Hematopoietic multipotent progenitor cell treated with erythropoietin and hydrocortisone succinate and interleukin-3 and kit ligand, for 15 days (in vitro differentiated cells): ENCODE data around the gene WDR83.
"Not testable (repeated sequence)": the region's sequence is repeated elsewhere in the genome, so short reads cannot be mapped to it uniquely, and the experiment has no call there.

Experiments used
- DNase-seq: peaks from one replicate; pipeline ENCODE4 v3.0.0-alpha.2; 2015; ENCODE audit warnings: low spot score

WDR83 gene

DNA sequence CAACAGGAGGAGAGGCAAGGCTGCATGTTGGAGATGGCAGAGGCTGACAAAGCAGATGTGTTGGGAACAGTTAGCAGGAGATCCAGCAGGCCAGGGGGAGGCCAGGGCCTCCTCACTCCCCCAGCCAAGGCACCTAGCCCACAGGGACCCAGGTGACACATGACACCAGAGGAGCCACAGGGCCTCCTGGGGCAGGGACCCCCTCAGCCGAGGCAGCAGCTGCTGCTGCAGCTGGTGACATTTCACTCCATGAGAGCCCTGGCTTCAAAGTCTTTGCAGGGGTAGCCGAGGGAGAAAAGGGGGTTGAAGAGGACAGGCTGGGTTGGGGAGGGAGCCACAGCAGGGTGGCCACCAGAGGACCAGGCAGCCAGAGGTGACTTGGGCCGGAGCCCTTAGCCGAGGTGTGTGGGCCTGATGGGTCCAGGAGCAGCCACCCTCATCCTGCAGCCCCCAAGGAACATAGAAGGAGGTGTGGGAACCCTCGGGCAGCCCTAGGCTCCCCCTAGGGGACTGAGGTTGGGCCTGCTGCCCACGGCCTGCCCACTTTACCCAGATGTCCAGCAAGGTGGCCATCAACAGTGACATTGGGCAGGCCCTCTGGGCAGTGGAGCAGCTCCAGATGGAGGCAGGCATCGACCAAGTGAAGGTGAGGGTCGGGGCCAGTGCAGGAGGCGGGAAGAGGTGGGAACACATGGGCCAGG is 21.0 kb downstream of the WDR83 start, which contains the start of gene GNG14:
Gene GNG14, plus strand, starts transcription at position 503 of the 701 bp plus-strand sequence. Its CDS starts 51 bp downstream, at position 554.
- DNase-seq, result no peak

DNA sequence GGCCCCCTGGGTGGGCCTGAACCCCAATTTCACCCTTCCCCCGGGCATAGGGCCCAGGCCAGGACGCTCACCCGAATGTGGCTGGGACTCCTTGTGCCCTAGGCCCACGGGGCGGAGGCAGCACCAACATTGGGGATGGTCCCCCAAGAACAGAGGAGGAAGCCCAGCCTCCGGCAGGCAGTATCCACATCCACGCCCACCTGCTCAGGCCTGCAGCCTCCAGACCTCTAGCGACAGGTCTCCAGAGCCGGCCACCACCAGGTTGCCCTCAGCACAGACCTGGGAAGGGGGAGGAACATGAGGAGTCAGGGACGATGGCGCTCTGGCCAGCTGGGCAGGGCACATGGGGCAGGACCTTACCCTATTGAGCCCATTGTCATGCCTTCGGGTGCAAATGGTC is 22.4 kb downstream of the WDR83 start:
- no peak for DNase-seq

DNA sequence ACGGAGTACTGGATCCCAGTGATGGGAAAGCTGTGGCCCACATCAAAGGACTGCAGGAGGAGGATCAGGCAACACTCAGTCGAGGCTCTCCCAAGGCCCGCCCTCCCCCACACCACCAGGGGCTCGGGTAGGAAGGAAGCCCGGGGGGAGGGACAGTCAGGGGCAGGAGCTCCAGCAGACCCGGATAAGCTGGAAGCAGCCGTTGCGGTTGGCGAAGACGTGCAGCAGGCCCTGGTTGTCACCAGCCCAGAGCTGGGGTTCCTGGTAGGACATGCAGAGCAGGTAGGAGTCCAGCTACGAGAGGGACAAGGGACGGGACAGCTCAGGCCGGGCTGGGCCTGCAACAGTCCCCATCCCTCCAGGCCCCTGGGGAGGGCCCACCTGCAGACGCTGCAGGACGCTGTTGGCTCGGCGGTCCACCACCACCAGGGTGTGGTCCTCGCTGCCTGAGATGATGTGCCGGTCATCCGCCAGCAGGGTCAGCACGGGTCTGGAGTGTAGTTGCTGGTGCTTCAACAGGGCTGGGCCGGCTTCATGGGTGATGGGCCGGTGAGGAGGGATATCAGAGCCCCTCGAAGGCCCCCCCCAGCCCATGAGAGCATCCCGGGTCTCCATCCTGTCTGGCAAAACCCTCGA is 23.1 kb downstream of the WDR83 start:
- no peak for DNase-seq

DNA sequence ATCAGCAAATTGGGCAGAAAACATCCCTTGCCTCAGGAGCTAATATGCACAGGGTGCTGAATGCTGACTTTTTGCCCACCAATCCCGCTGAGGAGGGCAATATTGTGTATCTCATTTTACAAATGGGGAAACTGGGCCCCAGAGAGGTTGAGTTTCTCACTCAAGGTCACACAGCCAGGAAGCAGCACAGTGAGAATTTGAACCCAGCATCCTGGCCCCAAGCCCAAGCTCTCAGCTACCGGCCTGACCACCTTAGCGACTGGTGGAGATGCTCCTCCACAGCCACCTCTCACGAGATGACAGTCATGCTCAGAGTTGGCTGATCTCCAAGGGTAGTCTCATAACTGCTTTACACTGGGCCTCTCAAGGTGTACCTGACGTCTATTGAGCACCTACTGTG is 26.4 kb downstream of the WDR83 start:
- DNase-seq, result no peak

DNA sequence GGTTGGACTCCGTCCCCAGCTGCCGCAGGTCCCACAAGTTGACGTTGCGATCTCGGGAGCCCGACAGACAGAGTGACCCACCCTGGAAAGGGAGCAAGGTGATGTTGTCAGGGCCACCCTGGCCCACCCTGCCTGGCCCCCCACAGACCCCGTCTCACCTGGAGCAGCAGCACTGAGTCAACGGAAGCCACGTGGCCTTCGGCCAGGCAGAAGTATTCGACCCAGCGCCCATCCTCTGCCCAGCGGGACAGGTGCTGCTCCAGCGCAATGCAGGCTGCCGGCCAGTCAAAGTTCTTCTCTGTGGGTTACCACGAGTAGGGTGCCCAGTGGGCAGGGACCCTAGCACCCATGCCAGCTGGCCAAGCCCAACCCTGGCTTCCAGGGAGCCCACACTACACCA is 28.0 kb downstream of the WDR83 start:
- DNase-seq, result no peak

DNA sequence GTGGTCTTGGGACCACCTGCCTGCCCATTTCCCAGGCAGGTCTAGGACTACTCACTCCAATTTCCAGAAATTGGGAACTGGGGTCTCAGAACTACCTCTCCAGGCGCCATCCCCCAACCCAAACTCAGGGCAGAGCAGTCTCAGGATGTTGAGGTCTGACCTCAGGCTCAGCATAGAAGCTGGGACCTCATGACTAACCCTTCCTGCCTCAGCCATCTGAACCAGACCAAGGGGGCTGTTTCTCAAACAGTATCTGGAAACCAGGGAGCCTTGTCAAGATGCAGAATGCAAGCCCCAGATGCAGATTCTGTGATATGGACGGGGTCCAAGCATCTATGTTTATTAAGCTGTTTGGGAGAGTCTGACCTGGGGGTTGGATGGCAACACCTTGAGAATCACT is 28.5 kb downstream of the WDR83 start:
- DNase-seq, result no peak

DNA sequence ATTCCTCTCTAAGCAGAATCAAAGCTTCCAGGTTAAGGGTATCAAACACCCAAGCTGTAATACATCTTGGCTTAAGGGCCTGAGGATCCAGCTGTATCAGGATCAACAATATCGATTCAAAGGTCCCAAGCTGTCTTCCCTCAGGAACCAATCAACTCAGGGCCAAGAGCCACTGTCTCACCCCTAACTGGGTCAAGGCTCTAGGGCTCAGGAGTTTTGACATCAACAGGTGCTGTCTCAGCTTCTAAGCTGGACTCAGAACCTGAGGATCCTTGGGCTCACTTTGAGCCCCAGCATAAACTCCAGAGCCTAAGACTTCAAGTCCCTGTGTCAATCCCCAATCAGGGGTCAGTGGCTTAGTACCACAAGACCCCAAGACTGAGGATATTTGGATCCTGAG is 28.9 kb downstream of the WDR83 start:
- DNase-seq, result no peak

DNA sequence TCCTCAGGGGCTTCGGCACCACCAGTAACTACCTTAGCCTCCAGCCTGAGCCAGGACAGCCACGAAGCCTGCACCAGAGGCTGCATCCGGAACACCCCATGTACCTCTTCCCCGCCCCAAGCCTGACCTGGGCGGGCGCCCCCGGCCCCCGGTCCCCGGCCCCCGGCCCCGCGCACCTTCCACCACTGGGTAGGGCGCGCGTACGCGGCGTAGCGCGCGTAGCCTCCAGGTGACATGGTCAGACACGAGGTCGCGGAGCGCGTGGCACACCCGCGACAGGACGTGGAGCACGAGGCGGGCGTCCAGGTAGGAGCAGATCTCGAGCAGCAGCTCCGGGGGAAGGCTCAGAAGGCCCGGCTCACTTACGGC is 29.4 kb downstream of the WDR83 start:
- DNase-seq, result no peak

DNA sequence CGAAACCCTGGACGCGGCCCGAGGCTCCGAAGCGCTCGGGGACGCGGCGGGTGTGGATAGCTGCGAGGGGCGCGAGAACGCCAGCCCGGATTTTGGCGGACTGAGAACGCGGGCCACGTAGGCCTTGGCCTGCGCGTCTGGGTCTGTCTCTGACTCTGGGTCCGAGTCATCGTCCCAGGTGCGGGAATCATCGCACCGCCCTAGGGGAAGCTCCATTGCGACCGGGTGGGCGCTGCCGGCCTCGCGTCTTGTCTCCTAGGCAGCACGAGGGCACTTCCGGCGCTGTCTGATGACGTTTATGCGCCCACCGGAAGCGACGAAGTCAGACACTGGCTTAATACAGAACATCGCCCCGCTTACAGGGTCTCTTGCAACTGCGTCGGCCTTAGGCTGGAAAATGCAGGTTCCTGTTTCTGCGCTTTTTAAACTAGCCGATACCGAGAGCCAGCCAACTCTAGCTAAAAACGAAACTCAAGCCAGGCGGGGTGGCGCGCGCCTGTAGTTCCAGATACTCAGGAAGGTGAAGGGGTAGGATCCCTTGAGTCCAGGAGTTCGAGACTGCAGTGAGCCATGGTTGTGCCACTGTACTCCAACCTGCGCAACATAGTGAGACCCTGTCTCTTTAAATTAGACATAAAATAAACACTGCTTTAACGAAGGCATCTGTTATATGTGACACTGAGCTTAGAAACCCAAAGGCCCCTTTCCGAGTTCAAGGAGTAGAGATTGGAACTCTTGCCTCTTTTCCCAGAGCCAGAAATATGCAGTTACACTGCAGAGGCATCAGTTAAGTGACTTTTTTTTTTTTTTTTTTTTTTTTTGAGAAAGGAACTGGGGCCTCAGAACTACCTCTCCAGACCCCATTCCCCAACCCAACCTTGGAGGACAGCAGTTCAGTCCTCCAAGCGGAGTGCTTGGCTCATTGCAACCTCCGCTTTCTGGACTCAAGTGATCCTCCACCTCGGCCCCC is 30.0 kb downstream of the WDR83 start, which contains the start of gene FBXW9:
Gene FBXW9, minus strand, starts transcription at position 266 of the 970 bp plus-strand sequence. Its CDS starts 50 bp downstream, at position 216.
- peak; percentile 95 for DNase-seq

DNA sequence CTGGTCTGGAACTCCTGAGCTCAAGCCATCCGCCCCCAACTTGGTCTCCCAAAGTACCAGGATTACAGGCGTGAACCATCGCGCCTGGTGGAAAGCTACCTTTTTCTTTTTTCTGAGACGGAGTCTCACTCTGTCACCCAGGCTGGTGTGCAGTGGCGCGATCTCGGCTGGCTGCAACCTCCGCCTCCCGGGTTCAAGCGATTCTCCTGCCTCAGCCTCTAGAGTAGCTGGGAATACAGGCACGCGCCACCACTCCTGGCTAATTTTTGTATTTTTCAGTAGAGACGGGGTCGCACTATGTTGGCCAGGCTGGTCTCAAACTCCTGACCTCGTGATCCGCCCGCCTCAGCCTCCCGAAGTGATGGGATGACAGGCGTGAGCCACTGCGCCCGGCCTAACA is 30.8 kb downstream of the WDR83 start:
- DNase-seq, result not testable (repeated sequence)

DNA sequence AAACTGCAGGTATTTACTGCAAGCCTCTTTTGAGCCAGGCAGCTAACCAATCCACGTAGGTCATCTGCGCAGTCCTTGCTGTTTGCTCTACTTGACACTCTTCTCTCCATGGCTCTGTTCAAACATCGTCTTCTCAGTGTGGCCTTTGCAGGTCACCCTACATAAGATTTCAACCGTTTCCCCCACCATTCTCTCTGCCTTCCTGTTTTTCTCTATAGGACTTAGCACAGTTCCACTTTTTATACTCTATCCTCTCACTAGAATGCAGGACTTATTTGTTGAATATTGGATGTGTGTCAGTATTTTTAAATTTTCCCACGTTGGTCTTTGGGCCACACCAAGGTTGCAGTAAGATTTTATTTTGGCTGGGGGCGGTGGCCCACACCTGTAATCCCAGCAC is 31.5 kb downstream of the WDR83 start:
- DNase-seq, result no peak

DNA sequence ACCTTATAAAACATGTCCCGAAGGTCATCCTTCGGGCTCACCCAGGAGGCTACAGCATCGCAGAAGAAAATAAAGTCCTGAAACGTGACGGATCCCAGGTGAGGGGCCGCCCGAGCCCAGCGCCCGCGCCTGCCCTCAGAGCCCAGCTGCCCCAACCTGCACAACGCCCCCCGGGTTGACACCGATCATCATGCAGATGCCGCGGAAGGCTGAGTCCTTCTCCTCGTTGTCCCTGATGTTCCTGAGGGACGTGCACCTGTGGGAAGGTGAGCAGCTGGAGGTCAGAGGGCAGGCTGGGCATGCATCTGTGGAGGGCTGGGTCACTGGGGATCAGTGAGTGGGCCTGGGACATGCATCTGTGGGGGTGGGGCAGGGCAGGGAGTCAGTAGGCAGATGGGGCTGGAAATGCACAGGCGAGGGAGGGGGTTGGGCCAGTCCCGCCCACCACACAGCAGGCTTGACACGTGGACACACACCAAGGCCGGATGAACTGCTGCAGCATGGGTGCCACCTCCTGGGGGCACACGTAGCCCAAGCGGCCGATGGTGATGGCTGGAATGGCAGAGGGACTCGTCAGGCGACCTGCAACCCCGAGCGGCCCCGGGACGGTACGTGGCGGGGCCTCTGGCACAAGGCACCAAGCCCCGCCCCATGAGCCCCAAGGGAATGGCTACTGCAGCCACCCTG is 35.1 kb downstream of the WDR83 start:
- DNase-seq, result no peak

DNA sequence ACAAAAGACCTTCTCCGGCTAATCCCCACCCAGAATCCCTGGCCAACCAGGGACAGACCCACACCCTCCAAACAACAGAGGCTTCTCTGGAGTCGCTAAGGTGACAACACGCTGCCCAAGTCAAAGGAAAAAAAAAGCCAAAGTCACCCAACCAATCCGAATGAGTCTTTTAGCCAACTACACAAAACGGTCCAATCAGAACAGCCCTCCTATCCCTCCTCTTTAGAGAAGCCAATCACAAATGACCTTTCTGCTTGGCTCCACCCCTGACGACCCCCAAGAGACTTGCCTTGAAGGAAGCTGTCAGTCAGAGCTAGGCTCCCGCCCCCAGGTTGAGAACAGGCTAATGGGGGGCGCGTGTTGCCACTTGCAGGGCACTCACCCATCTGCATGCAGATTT is 36.4 kb downstream of the WDR83 start:
- DNase-seq, result no peak

DNA sequence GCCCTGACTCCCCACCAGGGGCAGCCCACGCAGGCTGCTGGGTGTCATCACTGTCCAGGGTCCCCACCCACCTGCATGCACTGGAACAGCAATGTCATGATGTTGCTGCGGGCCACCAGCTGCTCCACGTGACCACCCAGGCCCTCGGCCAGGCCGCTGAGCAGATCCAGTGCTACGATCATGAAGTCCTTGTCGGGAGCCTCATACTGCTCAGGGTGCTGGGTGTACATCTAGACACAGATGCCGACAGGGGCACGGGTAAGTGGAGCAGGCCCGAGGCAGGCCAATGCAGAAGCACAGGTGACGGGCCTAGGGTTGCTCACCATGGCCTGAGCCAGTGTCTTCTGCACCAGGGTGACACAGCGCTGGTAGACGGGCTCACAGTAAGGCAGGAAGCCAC is 38.6 kb downstream of the WDR83 start:
- no peak for DNase-seq

DNA sequence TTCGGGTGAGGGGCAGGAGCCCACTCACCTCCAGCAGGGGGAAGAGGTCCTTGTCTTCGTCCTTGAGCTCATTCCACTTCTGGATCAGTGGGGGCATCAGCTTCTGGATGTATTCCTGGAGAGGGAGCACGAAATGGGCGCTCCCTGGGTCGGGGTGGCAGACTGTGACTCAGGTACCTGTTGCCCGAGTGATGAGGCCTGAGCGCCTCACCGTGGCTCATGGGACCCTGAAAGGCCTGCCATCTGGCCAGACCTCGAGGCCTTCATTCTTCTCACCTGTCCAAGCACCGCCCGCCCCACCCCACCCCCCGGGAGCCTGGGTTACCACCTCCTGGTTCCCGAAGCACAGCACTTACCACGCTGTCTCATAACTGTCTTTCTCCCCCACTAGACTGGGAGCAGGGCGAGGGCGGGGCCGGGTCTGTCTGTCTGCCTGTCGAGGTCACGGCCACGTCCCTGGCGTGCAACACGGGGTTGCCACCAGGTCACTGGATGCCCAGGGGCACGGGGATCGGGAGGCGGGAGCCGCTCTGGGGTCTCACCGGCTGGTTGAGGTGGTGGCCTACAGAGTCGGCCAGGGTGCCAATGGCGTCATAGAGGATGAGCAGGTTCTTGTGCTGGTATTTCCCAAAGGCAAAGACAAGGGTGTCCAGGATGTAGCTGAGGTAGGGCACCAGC is 39.2 kb downstream of the WDR83 start:
- no peak for DNase-seq

DNA sequence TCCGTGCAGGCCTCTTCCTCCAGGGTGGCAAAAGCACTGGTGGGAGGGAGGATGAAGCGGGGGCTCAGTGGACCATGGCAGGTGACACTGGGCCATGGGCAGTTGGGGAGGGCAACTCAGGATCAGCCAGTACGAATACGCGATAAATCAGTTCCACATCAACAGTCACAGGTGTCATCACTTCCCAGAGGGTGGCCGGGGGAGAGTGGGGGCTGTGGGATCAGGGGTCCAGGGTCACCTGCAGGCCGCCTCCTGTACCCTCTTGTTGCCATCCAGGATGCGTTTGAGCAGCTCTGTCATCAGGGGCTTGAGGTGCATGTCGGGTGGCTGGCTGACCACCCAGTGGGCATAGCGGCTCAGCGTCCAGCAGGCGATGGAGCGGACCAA is 39.7 kb downstream of the WDR83 start:
- DNase-seq, result no peak

DNA sequence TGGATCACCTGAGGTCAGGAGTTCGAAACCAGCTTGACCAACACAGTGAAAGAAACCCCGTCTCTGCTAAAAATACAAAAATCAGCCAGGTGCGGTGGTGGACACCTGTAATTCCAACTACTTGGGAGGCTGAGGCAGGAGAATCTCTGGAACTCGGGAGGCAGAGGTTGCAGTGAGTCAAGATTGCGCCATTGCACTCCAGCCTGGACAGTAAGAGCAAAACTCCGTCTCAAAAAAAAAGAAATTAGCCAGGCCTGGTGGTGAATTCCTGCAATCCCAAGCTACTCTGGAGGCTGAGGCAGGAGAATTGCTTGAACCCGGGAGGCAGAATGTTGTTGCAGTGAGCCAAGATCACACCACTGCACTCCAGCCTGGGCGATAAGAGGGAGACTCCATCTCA is 42.0 kb downstream of the WDR83 start:
- no peak for DNase-seq

DNA sequence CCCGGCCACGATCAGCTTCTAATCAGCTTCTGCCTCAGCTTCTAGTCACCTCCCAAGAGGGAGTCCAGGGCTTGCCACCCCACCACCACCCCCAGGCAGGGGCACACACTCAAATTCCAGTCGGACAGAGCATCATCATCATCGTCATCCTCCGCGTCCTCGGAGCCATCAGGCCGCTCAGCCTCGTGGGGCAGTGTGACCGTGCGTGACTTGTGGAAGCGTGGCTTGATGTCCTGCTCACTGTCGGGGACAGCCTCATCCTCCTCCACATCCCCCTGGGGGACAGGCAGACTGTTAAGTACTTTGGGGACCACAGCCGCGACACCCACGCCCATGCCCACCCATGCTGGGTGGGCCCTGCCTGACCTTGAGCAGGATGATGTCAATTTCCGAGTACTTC is 44.6 kb downstream of the WDR83 start:
- DNase-seq, result no peak

DNA sequence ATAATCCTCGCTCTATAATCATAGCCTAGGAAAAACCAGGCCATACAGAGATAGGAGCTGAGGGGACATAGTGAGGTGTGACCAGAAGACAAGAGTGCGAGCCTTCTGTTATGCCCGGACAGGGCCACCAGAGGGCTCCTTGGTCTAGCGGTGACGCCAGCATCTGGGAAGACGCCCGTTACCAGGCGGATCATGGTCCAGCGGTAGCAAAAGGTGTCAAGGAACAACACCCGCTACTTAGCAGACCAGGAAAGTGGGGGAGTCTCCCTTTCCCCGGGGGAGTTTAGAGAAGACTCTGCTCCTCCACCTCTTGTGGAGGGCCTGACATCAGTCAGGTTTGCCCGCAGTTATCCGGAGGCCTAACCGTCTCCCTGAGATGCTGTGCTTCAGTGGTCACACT is 45.5 kb downstream of the WDR83 start:
- DNase-seq, result not testable (repeated sequence)

DNA sequence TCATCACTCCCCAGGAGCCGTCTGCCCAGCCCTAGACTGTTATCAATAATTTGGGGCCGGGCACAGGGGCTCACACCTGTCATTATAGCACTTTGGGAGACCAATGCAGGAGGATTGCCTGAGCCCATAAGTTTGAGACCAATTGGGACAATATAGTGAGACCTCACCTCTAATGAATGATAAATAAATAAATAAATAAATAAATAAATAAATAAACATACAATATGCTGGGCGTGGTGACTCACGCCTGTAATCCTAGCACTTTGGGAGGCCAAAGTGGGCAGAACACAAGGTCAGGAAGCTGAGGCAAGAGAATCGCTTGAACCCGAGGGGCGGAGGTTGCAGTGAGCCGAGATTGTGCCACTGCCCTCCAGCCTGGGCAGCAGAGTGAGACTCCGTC is 46.7 kb downstream of the WDR83 start:
- DNase-seq, result not testable (repeated sequence)

DNA sequence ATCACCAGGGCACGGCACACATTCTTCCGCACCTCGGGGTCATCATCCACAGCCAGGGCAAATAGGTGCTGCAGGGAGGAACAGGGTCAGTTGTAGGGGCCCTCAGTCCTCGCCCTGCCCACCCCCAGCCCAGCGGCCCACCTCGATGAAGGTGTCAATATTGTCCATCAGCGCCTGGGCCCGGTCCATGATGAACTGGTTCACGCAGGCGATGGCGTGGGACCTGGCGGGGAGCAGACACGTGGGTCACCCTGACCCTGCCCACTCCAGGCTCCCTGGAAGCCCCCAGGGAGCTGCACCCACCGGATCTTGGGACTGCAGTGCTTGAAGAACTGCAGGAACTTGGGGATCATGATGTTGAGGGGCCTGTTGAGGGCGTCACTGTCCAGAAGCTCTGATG is 48.5 kb downstream of the WDR83 start:
- no peak for DNase-seq

DNA sequence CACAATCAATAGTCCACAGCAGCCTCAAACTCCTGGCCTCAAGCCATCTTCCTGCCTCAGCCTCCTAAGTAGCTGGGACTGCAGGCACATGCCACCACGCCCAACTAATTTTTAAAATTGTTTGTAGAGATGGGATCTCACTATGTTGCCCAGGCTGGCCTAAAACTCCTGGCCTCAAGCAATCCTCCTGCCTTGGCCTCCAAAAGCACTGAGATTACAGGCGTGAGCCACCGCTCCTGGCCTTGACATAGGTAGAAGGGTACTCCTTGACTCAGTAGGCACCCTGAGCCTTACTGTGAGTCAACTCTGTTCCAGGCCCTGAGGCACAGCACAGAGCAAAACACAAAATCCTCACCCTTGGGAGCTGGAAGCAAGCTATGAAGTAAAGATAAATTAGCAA is 49.3 kb downstream of the WDR83 start:
- no peak for DNase-seq
